Measurements from ENCODE around the gene TCERG1L. TPM values are rescaled to one million over a fixed set of nuclear protein-coding genes. Genes with fewer than 3 reads are reported as not detected.

The TCERG1L gene
- total and polyA plus RNA-seq, 2 donors = 0.11 to 0.32 TPM

GRCh38 chr10:131310142-131310541 is 1.4 kb downstream of the TCERG1L start:
- no peak for DNase-seq (ENCODE audit: extremely low spot score)
- Histone ChIP-seq H3K4me1 (ENCODE audit: insufficient read depth) (peaks cover 6% of the 10 kb centered on the region), H3K36me3 (ENCODE audit: insufficient read depth) (no peaks in the 10 kb centered on the region), H3K27ac (ENCODE audit: low read depth) (no peak overlapping the region), H3K4me3 (ENCODE audit: low read depth, low read length) (no peak overlapping the region)
- WGBS = 13% methylated on average over 4 of the region's 4 CpGs

GRCh38 chr10:131300508-131300907 is 11.0 kb downstream of the TCERG1L start:
- Histone ChIP-seq H3K4me3 (ENCODE audit: low read depth, low read length) (no peak overlapping the region), H3K27ac (ENCODE audit: low read depth) (no peak overlapping the region), H3K36me3 (ENCODE audit: insufficient read depth) (no peaks in the 10 kb centered on the region), H3K4me1 (ENCODE audit: insufficient read depth) (no peaks in the 10 kb centered on the region)
- 79% methylated on average over 3 of the region's 3 CpGs for WGBS
- DNase-seq (ENCODE audit: extremely low spot score) = no peak

- Histone ChIP-seq H3K4me1 (ENCODE audit: insufficient read depth) (no peaks in the 10 kb centered on the region), H3K4me3 (ENCODE audit: low read depth, low read length) (no peak overlapping the region), H3K27ac (ENCODE audit: low read depth) (no peak overlapping the region), H3K36me3 (ENCODE audit: insufficient read depth) (no peaks in the 10 kb centered on the region)
- DNase-seq (ENCODE audit: extremely low spot score) = no peak
- WGBS = 75% methylated on average over 7 of the region's 7 CpGs
These were observed 20.7 kb downstream of the TCERG1L start for GRCh38 chr10:131290781-131291180.

GRCh38 chr10:131288648-131289047 is 22.9 kb downstream of the TCERG1L start:
- DNase-seq (ENCODE audit: extremely low spot score) = no peak
- Histone ChIP-seq H3K4me1 (ENCODE audit: insufficient read depth) (no peaks in the 10 kb centered on the region), H3K36me3 (ENCODE audit: insufficient read depth) (no peaks in the 10 kb centered on the region), H3K4me3 (ENCODE audit: low read depth, low read length) (no peak overlapping the region), H3K27ac (ENCODE audit: low read depth) (no peak overlapping the region)
- 86% methylated on average over 12 of the region's 12 CpGs for WGBS

- Histone ChIP-seq H3K4me1 (ENCODE audit: insufficient read depth) (no peaks in the 10 kb centered on the region), H3K4me3 (ENCODE audit: low read depth, low read length) (no peak overlapping the region), H3K27ac (ENCODE audit: low read depth) (no peak overlapping the region), H3K36me3 (ENCODE audit: insufficient read depth) (no peaks in the 10 kb centered on the region)
- DNase-seq (ENCODE audit: extremely low spot score) = no peak
- WGBS = 86% methylated on average over 9 of the region's 9 CpGs
These were observed 28.6 kb downstream of the TCERG1L start for GRCh38 chr10:131282961-131283360.

- H3K36me3 ChIP-seq (ENCODE audit: insufficient read depth) = no peaks in the 10 kb centered on the region
- DNase-seq (ENCODE audit: extremely low spot score) = no peak
- no peaks in the 10 kb centered on the region for H3K4me1 ChIP-seq (ENCODE audit: insufficient read depth)
- 25% methylated on average over 1 of the region's 1 CpG for WGBS
- H3K27ac ChIP-seq (ENCODE audit: low read depth) = no peak overlapping the region
- no peak overlapping the region for H3K4me3 ChIP-seq (ENCODE audit: low read depth, low read length)
These were observed 31.4 kb downstream of the TCERG1L start for GRCh38 chr10:131280101-131280500.

GRCh38 chr10:131279516-131279915 is 32.0 kb downstream of the TCERG1L start:
- Histone ChIP-seq H3K36me3 (ENCODE audit: insufficient read depth) (no peaks in the 10 kb centered on the region), H3K27ac (ENCODE audit: low read depth) (no peak overlapping the region), H3K4me1 (ENCODE audit: insufficient read depth) (no peaks in the 10 kb centered on the region), H3K4me3 (ENCODE audit: low read depth, low read length) (no peak overlapping the region)
- 85% methylated on average over 9 of the region's 9 CpGs for WGBS
- DNase-seq (ENCODE audit: extremely low spot score) = no peak

- Histone ChIP-seq H3K36me3 (ENCODE audit: insufficient read depth) (no peaks in the 10 kb centered on the region), H3K4me3 (ENCODE audit: low read depth, low read length) (no peak overlapping the region), H3K27ac (ENCODE audit: low read depth) (no peak overlapping the region), H3K4me1 (ENCODE audit: insufficient read depth) (no peaks in the 10 kb centered on the region)
- WGBS = 90% methylated on average over 12 of the region's 12 CpGs
- no peak for DNase-seq (ENCODE audit: extremely low spot score)
These were observed 33.6 kb downstream of the TCERG1L start for GRCh38 chr10:131277969-131278368.

GRCh38 chr10:131277278-131277677 is 34.2 kb downstream of the TCERG1L start:
- WGBS = 60% methylated on average over 12 of the region's 12 CpGs
- Histone ChIP-seq H3K4me1 (ENCODE audit: insufficient read depth) (no peaks in the 10 kb centered on the region), H3K4me3 (ENCODE audit: low read depth, low read length) (no peak overlapping the region)

GRCh38 chr10:131275691-131276090 is 35.8 kb downstream of the TCERG1L start:
- Histone ChIP-seq H3K27ac (ENCODE audit: low read depth) (no peak overlapping the region), H3K4me1 (ENCODE audit: insufficient read depth) (no peaks in the 10 kb centered on the region), H3K36me3 (ENCODE audit: insufficient read depth) (no peaks in the 10 kb centered on the region), H3K4me3 (ENCODE audit: low read depth, low read length) (no peak overlapping the region)
- no peak for DNase-seq (ENCODE audit: extremely low spot score)
- WGBS = 91% methylated on average over 4 of the region's 4 CpGs

More at GRCh38 chr10:131277278-131277677, 34.2 kb downstream of the TCERG1L start:
- Histone ChIP-seq H3K36me3 (ENCODE audit: insufficient read depth) (no peaks in the 10 kb centered on the region), H3K27ac (ENCODE audit: low read depth) (no peak overlapping the region)
- no peak for DNase-seq (ENCODE audit: extremely low spot score)

- DNase-seq (ENCODE audit: extremely low spot score) = no peak
- 82% methylated on average over 5 of the region's 5 CpGs for WGBS
- H3K27ac ChIP-seq (ENCODE audit: low read depth) = no peak overlapping the region
- no peaks in the 10 kb centered on the region for H3K36me3 ChIP-seq (ENCODE audit: insufficient read depth)
- no peaks in the 10 kb centered on the region for H3K4me1 ChIP-seq (ENCODE audit: insufficient read depth)
- H3K4me3 ChIP-seq (ENCODE audit: low read depth, low read length) = no peak overlapping the region
These were observed 36.6 kb downstream of the TCERG1L start for GRCh38 chr10:131274883-131275282.

GRCh38 chr10:131274133-131274880 is 37.2 kb downstream of the TCERG1L start:
- Histone ChIP-seq H3K27ac (ENCODE audit: low read depth) (no peak overlapping the region), H3K36me3 (ENCODE audit: insufficient read depth) (no peaks in the 10 kb centered on the region), H3K4me3 (ENCODE audit: low read depth, low read length) (no peak overlapping the region), H3K4me1 (ENCODE audit: insufficient read depth) (no peaks in the 10 kb centered on the region)
- WGBS = 86% methylated on average over 19 of the region's 19 CpGs
- DNase-seq (ENCODE audit: extremely low spot score) = no peak

- no peak overlapping the region for H3K4me3 ChIP-seq (ENCODE audit: low read depth, low read length)
- no peaks in the 10 kb centered on the region for H3K36me3 ChIP-seq (ENCODE audit: insufficient read depth)
- no peaks in the 10 kb centered on the region for H3K4me1 ChIP-seq (ENCODE audit: insufficient read depth)
- WGBS = 80% methylated on average over 10 of the region's 10 CpGs
- no peak for DNase-seq (ENCODE audit: extremely low spot score)
- H3K27ac ChIP-seq (ENCODE audit: low read depth) = no peak overlapping the region
These were observed 38.0 kb downstream of the TCERG1L start for GRCh38 chr10:131273476-131273875.

GRCh38 chr10:131272897-131273451 is 38.5 kb downstream of the TCERG1L start:
- no peaks in the 10 kb centered on the region for H3K4me1 ChIP-seq (ENCODE audit: insufficient read depth)
- H3K4me3 ChIP-seq (ENCODE audit: low read depth, low read length) = no peak overlapping the region
- no peak for DNase-seq (ENCODE audit: extremely low spot score)
- no peak overlapping the region for H3K27ac ChIP-seq (ENCODE audit: low read depth)
- 94% methylated on average over 15 of the region's 15 CpGs for WGBS
- no peaks in the 10 kb centered on the region for H3K36me3 ChIP-seq (ENCODE audit: insufficient read depth)
